Caki2 (cell line): ENCODE data around the gene AQP11. TPM values are rescaled to one million over a fixed set of nuclear protein-coding genes. Genes with fewer than 3 reads are reported as not detected.
A peak's percentile ranks its signal among the peaks of the same experiment; 100 is the strongest.
"Not testable (repeated sequence)": the region's sequence is repeated elsewhere in the genome, so short reads cannot be mapped to it uniquely, and the experiment has no call there.

Experiments
- DNase-seq: peaks from one replicate; pipeline ENCODE4 v3.0.0-alpha.2; 2015; ENCODE audit warnings: low read depth
- in situ Hi-C: cut with HindIII; loops from 2 replicates; pipeline ENCODE4 v1.10.0; 2016; ENCODE audit warnings: low sequenced_read_pairs, low pct_unique_long_range_greater_than_20kb, mixed read lengths
- total RNA-seq: library from RNA; depleted of rRNA; stranded (reverse); fragments of >200 nt; shearing (Covaris generic); gene quantifications from 2 replicates; pipeline ENCODE4 v1.2.3, GENCODE V29; 2014; ENCODE audit warnings: low replicate concordance

AQP11 gene
- total RNA-seq, 1 experiment from 2014 or later, result 6.3 TPM

DNA sequence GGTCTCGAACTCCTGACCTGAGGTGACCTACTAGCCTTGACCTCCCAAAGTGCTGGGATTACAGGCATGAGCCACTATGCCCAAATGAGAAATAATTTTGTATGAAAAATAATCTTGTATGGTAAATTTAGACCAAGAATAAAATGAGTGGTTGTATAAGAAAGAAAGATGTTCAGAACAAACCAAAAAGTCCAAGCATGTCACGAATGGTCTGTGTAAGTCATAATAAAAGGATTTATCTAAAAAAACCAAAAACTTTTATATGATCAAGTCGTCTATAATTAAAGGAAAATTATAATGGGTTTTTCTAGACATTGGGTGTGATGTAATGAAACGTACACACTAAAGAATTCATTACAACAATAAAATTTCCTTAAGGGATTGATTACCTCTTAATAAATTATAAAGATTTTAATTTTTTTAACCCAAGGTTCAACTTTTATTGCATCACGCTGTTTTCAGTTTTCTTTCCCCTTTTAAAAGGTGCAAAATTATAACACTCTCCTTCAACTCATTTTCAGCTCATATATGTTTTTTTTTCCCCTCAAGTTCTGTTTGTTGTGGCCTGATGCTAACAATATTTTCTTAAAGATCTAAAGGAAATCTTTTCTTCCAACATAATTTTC lies 8.9 kb upstream of the AQP11 start:
- in situ Hi-C loops, result no loop called here
- no peak for DNase-seq

DNA sequence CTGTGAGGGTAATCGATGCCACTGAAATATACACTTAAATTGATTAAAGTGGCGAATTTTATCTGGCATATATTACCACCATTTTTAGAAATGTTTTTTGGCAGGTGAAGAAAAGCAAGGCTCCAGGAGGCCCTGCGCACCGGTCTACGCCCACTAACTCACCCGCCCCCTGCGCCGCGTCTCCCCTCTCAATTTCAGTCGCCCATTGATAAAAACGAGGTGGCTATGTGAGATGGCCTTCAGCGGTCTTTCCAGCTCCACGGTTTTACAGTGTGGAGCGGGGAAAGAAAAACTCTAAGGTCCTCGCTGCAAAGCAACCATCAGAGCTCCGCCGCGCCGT lies 602 bp upstream of the AQP11 start:
- DNase-seq, result no peak
- in situ Hi-C loops, result no loop called here

DNA sequence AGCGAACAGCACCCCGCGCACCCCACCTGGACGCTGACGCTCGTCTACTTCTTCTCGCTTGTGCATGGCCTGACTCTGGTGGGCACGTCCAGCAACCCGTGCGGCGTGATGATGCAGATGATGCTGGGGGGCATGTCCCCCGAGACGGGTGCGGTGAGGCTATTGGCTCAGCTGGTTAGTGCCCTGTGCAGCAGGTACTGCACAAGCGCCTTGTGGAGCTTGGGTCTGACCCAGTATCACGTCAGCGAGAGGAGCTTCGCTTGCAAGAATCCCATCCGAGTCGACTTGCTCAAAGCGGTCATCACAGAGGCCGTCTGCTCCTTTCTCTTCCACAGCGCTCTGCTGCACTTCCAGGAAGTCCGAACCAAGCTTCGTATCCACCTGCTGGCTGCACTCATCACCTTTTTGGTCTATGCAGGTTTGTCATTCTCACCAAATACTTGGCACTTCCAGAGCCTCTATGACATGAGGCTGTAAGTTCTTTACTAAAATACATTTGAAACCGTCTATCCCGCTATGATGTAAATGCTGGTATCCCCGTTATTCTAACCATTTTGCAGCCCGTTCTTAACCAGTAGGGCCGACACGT lies 535 bp downstream of the AQP11 start:
- DNase-seq, result no peak
- in situ Hi-C loops, result no loop called here

DNA sequence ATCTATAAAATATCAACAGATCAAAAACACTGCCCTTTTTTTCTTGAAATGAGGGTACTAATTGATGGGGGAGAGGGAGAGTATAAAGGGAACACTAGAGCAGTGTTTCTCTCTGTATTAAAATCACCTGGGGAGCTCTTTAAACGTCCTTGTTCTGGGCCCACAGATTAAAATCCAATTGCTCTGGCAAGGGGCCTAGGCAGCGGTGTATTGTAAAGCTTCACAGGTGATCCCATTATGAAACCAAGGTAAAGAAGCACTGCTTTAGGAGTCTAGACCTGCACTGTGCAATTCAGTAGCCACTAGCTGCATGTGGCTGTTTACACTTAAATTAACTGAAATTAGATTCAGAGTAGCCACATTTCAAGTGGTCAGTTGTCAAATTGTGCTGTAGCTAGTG lies 3.0 kb downstream of the AQP11 start:
- in situ Hi-C loops, result no loop called here
- no peak for DNase-seq

DNA sequence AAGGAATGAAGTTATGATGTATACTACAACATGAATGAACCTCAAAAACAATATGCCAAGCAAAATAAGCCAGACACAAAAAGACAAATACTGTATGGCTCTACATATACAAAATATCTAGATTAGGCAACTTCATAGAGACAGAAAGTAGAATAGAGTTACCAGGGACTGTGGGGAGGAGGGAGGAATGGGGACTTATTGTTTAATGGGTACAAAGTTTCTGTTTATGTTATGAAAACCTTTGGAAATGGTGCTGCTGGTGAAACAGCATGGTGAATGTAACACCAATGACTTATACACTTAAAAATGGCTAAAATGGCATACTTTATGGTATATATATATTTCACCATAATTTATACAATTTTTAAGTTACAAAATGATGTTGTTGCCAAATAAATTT lies 4.1 kb downstream of the AQP11 start:
- in situ Hi-C loops, result no loop called here
- no peak for DNase-seq

DNA sequence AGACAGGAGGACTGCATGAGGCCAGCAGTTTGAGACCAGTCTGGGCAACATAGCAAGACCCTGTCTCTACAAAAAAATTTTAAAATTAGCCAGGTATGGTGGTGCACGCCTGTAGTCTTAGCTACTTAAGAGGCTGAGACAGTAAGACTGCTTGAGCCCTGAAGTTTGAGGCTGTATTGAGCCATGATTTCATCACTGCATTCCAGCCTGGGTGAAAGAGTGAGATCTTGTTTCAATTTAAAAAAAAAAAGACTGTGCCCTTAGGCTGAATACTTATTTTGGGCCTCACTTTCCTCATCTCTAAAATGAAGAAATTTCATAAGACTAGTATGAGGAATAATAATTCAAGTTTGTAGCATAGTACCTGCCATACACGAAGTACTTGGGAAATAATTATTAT lies 6.9 kb downstream of the AQP11 start:
- in situ Hi-C loops, result no loop called here
- DNase-seq, result no peak

DNA sequence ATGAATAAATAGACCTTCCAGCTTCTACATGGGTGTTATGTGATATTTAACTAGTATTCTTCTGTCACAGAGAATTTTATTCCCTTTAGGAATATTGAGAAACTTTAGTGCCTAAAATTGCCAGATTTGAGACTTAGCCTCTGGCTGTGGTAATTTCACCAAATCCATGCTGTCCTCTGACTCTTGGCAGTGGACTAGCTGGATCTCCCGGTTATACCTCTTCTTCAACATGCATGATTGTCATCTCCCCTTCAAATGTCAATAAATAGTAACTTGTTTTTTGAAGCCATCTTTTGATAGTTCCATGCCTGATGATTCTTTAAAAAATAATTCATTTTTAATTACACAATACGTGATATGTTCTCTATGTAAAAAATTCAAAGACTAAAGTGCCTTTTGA lies 8.4 kb downstream of the AQP11 start:
- DNase-seq, result no peak
- in situ Hi-C loops, result no loop called here

DNA sequence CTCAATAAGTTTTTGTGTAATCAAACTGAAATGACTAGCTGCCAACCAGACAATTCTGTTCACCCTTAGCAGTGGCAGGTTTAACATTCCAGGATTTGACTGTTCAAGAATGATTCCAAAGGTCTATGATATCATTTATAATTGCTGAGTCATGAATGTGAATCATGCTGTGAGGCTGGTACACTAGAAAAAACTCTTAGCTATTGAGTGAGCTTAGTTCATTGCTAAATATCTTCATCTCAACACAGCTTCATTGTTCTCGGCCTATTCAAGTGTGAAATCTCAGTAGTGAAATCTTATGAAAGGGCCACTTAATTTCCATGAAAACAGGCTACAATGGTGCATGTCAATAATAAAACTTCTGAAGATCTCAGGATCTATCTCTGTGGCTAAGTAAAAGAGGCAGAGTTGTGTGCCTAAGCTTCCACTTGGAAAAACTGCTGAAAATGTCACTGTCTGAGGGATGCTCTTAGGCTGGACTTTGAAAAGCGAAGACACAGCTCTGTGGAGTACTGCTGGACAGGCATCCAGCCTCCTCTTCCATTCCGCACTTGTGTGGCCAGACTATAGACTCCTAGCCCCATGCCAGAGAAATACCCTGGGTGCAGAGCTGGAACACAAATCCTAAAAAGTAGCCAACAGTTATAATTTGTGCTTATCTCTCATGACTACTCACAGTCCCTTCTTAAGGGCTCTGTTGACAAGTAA lies 12.8 kb downstream of the AQP11 start:
- DNase-seq, result peak; percentile 80
- in situ Hi-C loops, result no loop called here

DNA sequence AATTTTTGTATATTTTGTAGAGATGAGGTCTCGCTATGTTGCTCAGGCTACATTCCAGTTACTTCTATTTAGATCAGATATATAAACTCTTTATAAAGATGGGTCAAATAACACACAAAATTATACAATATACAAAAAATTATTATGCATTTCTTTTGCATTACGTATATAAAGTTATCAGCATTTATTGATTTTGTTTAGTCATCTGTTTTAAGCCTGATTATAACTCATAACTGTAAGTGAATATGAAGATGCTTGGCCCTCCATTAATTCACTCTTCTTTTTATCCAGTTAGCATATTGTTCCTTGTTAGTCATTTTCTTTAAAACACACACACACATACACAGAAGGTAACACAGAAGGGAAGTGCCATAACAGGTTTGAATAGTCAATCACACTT lies 14.5 kb downstream of the AQP11 start:
- DNase-seq, result no peak
- in situ Hi-C loops, result no loop called here

DNA sequence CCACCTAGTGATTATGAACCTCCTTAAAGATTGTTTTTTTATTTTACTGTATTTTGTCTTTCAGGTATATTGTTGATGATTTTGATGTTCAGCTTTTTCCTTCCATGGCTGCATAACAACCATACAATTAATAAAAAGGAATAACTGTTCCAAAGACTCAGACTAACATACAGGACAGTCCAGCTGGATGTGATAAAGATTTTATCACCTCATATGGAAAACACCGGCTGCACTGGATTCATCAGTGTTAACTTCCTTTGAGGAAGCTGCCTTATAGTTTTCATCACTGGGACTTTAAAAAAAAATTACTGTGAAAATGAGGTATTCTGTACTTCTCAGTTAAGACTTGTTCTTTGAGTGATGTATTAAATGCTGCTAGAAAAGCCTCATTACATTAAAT lies 19.5 kb downstream of the AQP11 start:
- in situ Hi-C loops, result no loop called here
- DNase-seq, result no peak

DNA sequence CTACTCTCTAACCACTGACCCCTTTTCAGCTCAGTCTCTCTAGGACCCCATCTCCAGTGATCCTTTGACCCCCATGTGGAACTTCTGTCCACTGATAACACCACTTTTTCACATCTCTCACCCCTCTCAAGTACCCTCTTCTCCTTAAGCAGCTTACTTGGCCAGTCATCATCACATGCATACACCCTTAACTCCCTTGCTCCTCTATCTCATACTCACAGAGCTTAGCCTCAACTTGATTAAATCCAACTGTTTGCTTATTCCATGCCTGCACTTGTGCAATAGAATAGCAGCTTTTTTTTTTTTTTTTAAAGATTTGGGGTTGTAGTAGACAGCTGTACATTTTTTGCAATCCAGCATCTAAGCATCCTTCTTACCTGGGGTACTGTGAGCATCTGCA lies 22.2 kb downstream of the AQP11 start:
- in situ Hi-C loops, result no loop called here
- DNase-seq, result no peak

DNA sequence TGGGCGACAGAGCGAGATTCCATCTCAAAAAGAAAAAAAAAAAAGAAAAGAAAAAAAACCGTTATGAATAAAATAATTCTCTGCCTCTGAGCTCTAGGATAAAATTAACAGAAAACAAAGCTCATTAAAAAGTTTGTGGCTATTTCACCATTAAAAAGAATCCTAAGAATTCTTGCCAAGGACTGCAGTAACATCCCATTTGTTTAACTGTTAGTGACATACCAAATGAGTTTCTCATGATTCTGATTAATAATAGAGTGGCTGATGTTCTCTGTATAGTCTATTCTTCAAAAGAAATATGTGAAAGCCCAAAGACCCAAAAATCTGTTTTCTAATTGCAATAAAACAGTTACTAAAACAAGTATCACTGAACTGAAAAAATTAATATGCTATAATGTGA lies 28.1 kb downstream of the AQP11 start:
- in situ Hi-C loops, result no loop called here
- DNase-seq, result no peak

DNA sequence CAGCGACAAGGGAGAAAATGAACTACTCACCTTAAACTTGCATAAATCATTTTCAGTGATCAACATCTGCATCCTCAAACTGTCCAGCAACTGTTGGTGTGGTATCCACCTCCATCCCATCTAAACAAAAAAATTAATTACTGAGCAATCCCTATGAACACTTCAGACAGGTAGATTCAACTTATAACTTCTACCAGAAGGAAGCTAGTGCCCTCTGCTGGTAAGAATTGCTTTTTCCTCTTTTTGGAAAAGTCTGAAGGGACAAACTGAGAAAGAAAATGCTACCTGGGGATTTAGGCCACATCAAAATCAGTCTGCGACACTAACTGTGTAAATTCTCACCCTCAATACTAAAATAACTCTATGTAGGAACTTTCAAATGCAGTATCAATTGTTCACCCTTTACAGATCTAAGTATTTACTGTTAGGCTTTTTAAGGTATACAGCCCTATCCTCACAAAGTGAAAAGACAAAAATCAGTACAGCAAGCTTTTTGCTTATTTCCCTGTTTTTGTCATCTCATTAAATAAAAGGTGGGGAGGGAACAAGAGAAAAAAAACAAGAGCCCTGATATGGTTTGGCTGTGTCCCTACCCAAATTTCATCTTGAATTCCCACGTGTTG lies 29.9 kb downstream of the AQP11 start:
- DNase-seq, result peak; percentile 43
- in situ Hi-C loops, result no loop called here

DNA sequence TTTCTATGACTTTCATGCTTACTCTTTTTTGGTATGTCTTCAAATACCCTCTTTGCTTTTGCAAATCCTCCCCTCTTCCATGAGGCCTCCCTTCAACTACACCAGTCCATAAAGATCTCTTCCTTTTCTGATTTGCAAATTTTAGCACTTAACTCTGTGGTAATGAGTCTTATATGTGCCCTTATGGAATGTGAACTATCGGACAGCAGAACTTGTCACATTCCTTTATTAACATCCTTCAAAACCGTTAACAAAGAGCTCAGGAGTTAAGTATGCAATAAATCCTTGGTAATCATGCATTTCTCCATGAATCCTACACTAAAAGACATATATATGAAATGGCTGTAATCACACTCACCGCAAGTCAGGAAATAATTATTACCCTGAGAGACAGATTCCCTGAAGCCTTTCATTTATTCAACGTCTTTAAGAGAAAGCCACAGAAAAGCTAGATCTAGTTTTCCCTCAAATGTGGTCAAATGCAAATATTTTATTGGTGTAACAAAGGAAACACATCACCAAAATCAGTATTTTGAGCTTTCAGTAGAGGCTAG lies 40.5 kb downstream of the AQP11 start:
- no peak for DNase-seq
- in situ Hi-C loops, result no loop called here

DNA sequence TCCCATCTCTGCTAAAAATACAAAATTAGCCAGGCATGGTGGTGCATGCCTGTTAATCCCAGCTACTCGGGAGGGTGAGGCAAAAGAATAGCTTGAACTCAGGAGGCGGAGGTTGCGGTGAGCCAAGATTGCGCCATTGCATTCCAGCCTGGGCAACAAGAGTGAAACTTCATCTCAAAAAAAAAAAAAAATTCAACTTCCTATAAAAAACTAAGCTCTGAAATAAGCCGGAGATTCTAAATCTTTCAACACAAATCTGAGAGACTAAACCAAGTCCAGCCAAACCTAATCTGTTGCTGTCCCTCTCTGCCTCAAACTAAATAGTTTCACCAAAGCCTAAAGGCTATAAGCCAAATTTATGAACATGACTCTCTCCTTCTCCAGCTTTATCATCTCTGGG lies 44.2 kb downstream of the AQP11 start:
- in situ Hi-C loops, DNase-seq: not testable (repeated sequence)

DNA sequence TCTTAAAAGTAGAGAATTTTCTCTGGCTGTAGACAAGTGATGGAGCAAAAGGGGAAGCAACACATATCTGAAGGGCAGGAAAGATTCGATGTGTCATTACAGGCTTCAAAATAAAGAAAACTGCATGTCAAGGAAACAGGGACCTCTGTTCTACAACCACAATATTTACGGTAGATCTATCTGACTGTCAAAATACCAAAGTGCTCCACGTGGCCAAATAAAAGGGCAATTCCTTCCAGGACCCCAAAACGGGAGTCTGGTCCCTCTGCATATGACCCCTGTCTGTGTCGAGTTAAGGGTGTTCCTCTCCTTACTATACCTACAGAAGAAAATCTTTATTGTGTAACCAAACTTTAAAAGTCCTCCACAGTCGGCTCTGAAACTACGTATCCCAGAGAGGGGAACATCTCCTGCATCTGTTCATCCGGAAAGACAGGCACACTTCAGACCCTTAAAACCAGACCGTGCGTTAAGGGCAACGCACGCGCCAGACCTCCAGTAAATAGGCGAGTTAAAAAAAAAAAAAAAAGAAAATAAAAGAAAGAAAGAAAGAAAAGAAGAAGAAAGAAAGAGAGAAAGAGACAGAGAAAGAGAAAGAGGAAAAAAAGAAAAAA lies 47.1 kb downstream of the AQP11 start:
- in situ Hi-C loops, result no loop called here
- DNase-seq, result peak; percentile 6

DNA sequence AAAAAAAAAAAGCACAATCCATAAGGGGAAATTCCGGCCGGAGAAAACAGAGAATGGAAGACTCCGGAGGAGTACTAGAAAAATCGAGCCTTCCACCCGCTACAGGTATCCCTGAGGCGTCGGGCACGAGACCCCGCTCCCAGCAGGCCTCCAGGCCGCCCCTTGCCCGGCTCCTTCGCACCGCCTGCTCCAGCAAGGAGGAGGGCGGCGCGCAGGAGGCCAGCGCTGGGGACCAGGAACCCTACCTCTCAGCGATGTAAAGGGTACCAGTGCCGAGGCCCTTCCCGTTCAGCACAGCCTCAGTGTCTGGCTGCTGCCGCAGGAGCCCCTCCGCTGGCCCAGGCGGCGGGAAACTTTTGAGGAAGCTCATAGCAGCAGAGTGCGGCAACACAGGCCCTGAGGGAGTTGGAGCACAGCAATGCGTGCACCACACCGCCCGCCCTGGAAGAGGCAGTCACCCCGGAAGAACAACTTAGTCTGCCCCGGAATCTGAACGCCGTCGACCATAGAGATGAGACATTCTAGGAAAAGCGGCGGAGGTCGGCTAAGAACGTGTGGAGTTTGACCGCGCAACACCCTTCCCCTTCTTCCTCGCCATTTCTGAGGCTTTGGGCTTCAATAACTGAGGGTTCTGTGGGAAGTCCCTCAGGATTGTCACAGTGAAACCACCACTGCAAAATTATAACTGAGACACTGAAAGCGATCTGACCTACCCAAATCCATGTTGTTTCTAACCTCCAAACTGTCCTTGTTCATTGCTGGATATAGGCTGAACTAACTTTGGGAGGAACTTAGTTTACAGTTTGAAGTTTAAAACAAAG lies 47.8 kb downstream of the AQP11 start, which contains the start of gene CLNS1A:
Gene CLNS1A (minus strand): TSS at position 450 of the 821 bp plus-strand sequence. CDS start 80 bp downstream, at position 370.
- in situ Hi-C loops, result no loop called here
- DNase-seq, result peak; percentile 76

DNA sequence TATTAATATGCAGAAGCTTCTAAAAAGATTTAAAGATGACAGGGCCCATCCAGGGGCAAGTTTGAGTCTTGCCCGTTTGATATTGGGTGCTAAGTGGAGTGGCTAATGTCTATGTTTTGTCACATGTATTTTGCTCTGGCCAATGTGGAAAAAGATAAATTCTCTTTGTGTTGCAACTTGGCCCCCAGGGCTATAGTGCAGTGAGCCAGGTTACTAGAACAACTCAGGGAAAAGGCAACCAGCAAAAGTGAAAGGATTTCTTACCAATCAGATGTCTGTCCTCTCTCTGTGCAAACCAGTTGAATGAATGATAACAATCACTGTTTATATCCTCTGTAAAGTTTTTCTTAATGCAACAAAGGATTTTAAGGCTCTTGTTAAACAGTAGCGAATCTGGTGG lies 52.5 kb downstream of the AQP11 start:
- in situ Hi-C loops, result no loop called here
- DNase-seq, result no peak
